CD4-positive, alpha-beta T cell treated with Interleukin-15 for 4 hours (primary cell): ENCODE measurements around the gene TRPM1.

Experiments used
- DNase-seq: peaks from one replicate; pipeline ENCODE4 v3.0.0-alpha.2; 2020; ENCODE audit warnings: low spot score

The TRPM1 gene

DNA sequence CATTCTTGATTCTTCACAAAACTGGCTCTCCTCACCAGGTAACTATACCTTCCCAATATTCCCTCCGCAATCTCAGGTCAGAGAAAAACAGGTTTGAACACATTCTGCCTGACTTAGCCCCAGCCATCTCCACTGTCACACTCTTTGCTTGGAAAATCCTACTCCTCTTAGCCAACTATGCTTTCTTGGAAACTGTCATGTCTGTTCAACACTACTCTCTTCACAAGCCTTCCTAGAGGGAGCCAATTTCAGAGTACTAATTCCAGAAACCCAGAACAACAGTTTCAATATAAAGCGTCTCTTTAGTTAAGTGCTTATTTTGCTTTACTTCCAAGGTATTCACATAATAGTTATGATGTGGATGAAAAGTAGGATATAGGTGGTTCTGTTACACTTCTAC, 131.8 kb downstream of the TRPM1 start:
- no peak for DNase-seq

DNA sequence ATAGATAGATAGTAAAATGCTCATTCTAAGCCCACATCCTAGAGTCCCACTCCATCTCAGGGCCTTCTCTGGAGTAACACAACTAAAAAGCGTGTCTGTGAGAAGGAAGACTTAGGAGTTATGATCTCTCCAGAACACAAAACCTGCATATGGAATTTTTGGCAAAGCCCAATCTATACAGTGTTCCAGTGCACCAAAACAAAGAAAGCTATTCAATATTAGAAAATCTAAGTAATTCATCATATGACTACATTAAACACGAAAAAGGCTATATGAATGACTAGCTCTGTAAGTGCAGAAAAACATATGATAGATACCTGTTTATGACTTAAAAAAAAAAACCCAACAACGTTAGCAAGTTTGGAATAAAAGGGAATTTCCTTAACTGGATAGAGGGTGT, 137.8 kb downstream of the TRPM1 start:
- no peak for DNase-seq

DNA sequence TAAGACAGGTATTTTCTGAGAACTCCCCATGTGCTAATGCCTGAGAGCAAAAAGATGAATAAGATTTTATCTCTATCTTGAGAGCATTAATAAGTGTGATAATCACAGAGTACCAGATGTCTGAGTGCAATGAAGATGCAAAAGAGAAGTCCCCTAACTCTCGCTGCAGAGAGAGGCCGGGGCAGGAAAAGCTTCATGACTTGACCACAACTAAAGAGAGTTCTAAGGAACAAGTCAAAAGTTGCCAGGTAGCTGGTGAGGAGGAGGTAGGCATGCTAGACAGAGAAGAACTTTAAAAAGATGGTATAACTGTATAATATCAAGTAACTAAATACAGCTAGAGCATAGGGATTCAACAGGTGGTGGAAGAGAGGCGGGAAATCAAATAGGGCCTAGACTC, 138.9 kb downstream of the TRPM1 start:
- no peak for DNase-seq

DNA sequence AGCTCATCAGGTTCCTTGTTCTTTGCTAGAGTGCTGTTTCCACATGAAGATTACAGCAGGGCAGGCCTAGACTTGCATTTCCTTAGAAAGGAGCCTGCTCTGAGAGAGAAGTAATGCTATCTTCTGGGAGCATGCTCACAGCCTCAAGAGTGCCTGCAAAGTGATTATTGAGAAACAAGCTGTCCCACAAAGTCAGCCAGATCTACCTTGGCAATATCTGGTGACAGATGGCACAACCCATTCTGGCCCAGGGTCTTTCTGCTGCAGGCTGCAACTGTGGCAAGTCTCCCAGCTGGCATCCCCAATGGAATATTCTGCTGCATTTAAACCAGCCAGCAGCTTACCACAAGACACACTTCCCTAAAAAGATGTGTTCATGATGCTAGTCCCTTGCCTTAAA, 139.4 kb downstream of the TRPM1 start:
- no peak for DNase-seq

DNA sequence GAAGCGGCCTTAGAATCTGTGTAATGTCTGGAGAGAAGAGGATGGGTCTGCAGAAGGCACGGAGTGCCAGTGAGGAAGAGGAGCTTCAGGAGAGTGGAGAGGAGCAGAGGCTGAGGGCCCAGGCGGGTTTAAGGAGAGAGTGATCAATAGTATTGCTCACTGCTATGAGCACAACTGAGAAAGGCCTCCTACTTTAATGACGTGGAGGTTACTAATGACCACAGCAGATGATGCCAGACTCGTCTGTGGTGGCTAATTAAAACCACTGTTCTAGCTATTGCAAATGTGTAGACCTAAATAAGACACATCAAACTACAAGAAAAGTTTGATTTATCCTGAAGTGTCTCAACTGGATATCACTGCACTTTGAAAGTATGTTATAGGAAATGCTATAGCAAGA, 143.3 kb downstream of the TRPM1 start:
- DNase-seq = no peak

DNA sequence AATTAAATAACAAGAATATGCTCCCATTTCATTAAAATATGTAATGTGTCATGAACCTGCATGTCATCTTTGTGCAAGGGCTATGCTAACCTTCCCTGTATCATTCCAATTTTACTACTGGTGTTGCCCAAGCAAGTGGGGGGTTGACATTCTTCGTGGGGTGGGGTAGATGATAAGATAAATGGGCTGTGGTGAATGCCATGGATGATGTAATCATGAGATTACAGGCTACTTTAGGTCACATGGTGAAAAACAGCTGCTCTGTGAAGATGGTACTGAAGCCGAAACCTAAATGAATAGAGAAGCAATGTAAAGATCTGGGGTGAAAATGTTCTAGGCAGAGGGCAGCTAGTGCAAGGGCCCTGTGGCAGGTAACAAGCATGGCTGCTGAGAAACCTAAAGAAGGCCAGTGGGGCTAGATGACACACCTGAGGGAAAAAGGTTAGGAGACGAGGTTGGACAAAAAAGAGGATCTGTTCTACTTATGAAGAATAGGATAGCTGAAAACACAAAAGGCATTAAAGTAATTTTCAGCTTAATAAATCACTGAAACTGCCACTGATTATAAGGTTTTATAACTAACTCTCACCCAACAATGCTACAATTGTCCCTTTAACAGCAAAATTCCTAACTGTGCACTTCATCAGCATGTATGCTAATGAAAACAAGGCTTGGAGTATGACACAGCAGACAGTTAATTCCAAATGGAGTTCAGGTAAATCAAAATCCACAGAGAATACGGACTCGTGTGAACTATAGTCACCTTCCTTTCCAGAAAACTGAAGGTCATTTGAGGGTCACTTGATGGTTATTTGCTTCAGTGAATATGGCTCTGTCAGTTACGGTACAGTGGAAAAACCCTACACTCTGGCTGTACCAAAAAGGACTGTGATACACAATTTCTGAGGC, 145.1 kb downstream of the TRPM1 start:
- no peak for DNase-seq

DNA sequence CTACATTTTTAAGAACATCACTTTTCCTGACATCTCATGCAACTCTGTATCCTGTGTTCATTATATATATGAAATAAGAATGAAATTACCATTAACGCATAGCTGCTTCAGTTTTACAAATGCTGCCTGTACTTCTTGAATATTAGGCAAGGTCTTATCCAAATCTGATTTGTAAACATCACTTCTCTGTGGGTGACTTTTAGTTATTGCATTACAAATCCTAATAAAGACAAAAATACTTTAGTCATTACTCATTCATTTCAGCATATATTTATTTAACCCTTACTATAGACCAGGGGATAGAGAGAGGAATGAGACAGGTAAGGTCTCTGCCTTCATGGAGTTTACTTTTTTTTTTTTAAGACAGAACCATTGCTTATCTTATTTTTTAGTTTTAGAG, 146.9 kb downstream of the TRPM1 start:
- no peak for DNase-seq

DNA sequence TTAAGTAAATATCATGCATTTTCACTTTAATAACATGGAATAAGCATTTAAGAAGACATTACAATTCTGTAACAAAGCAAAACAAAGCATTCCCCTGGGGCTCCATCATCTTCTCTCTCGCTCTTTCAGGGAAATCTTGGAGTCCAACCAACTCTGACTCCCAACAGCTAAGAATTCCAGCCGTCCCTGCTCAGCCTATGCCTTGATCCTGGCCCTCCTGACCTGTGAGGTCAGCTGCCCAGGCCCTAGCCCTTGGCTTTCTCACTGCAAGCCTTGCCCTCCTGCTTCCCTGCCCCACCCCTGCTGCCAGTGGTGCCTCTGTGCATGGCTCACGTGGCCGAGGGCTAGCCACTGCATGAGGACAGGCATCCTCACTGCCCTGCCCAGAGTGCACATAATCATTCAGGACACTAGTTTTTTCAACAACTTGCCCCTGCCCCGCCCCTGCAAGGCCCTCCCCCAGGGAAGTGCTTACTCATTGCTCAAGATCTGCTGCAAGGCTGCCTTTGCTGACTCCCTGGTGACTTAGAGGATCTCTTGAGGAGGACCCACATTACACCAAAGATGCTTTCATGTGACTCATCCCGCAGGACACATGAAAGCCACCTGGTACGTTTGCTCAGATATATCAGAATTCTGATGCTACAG, 147.7 kb downstream of the TRPM1 start:
- DNase-seq = peak; percentile 1

DNA sequence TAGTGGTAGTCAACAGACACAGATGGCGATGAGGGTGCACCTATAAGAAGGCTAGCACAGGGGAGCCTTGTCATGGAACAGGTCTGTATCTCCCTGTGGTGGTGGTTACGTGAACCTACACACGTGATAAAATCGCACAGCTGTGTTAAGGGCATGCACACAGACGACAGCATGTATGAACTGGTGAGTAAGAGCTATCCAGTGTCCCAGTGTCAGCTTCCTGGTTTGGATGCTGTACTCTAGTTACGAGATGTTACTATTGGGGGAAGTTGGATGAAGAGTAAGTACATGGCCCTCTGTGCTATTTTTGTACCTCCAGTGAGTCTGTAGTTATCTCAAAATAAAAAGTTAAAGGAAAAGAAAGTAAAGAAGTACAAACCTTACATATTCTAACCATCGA, 148.3 kb downstream of the TRPM1 start:
- no peak for DNase-seq
